KBM-7 (cell line): Measurements from ENCODE around the gene EVA1B.

Experiments used
- DNase-seq: peaks from one replicate; pipeline ENCODE4 v3.0.0-alpha.2; 2015
- in situ Hi-C: fragments of 300-500 bp; cut with MboI; formaldehyde crosslinking; loops from 2 replicates; pipeline ENCODE4 v1.14.3; 2020; ENCODE audit warnings: low sequenced_read_pairs, low pct_unique_long_range_greater_than_20kb, mixed read lengths

Gene EVA1B

DNA sequence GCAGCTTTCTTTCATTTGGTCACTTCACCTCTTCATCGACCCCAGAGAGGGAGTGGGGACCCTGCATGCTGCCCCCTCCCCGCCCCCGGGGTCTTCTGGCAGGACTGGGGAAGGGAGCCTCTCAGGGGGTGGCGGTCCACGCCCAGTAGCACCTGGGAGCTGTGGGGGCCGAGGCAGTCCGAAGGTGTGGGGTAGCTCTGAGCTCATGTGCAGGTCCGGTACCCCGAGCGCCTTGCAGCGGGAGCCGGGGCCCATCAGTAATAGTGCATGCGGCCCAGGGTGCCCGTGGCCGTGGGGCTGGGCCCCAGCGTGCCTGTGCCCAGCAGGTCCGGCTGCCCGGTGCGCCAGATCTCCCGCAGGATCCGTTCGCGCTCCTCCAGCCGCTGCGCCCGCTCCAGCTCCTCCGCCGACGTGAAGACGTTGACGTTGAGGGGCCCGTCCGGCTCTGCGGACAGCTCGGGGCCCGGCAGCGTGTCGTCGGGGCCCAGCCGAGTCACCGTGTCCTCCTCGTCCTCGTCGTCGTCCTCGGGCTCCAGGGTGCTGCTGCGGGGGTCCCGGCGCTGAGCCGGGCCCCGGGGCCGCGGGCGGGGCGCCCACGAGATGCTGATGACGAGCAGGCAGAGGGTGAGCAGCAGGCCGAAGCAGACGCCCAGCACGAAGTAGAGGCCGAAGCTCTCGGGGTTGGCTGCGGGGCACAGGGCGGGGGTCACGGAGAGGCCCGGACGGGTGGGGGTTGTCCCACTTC, 1.2 kb downstream of the EVA1B start:
- no peak for DNase-seq
- in situ Hi-C loops: no loop called here

DNA sequence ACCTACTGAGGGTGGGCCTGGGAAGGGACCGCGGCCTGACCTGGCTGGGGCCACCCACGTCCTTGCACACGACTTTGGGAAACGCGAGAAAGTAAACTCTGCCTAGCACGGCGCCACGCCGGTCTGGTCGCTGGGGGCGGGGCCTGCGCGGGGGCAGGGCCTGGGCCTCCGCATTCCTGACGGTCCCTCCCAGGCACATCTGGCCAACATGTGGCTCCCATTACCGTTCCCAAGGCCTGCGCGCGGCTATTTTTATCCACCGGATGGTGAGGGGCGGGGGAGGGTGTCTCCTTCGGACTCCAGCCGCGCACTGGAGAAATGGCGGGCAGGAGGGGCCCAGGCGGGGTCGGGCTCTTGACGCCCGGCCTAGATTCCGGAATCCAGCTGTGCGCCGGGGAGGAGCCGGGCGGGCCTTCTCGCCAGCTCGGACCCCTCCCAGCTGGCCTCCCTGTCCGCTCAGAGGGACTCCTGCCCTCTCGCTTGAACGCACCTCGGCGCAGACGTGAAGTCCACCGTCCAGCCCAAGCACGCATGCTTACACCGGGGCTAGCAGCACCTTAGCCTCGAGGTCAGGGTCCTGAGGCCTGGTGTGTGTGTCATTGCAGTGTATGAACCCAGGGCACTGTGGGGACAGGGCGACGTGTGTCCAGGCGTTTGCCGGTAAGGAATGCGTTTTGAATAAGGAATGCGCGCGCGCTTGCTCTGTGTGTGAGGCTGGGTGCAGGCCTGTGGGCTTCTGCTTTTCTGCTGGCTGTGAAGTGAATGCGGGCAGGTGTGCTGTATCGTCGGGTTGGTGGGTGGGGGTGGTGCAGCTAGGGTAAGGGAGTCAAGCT, 2.1 kb downstream of the EVA1B start:
- in situ Hi-C loops: no loop called here
- no peak for DNase-seq

- DNase-seq: no peak
- in situ Hi-C loops: no loop called here
These were observed 2.7 kb downstream of the EVA1B start for GRCh38 chr1:36320767-36321118.

- no peak for DNase-seq
- in situ Hi-C loops: no loop called here
These were observed 3.1 kb downstream of the EVA1B start for GRCh38 chr1:36320291-36320761.

DNA sequence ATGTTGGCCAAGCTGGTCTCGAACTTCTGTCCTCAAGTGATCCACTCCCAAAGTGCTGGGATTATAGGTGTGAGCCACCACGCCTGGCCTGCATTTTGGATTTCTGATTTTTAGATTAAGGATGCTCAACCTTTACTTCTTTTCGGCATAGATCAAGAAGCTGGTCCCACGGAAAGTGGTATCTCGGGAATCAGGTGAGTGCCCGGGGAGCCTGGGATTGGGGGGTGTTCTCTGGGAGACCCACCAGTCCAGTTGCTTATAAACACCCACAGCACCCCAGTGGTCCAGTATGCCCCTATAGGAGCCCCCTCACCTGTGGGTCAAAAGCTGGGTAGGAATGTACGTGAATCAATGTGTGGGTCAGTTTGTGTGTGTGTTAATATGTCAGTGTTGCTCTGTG, 14.0 kb downstream of the EVA1B start:
- in situ Hi-C loops: no loop called here
- DNase-seq: no peak

GRCh38 chr1:36307601-36308330, 15.7 kb downstream of the EVA1B start:
- no peak for DNase-seq
- in situ Hi-C loops: no loop called here

DNA sequence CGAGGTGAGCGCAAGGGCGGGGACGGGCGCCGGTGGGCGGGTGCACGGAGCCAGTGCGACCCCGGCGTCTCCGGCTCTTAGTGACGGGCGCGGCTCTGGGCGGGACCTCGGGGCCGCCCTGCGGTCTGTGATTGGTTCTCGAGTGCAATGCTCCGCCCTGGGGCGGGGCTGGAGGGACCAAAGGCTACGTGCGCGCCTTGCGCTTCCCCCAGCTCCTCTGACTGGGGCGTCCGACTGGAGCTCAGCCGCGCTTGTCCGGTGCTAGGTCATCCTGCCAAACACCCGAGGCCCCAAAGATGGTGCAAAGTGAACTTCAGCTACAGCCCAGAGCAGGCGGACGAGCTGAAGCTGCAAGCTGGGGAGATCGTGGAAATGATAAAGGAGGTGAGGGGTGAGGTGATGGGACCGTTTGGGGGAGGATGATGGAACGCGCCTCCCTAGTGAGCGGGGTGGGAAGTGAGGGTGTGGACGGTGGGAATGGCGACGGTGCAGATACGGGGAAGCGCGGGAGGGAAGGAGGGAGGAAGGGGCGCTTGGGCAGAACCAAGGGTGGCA, 16.5 kb downstream of the EVA1B start:
- in situ Hi-C loops: no loop called here
- peak; percentile 88 for DNase-seq

GRCh38 chr1:36306210-36306901, 17.1 kb downstream of the EVA1B start, which contains the start of gene SH3D21:
Gene SH3D21, plus strand, starts transcription at chr1:36306368. Its CDS starts 53 bp downstream, at chr1:36306421.
- DNase-seq: no peak

DNA sequence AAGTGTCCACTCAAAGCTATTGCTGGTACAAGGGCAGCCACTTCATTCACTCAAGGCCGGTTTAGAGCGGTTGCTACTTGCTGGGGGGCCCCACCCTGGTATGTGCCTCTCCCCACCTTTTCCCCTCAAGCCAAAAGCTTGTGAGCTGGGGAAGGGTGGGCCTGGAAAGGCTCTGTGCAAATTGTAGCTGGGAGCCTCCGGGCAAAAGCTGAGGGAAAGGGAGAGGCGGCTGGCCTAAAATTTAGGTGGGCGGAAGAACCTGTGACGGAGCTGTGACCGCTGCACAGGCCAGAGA, 17.6 kb downstream of the EVA1B start:
- in situ Hi-C loops: no loop called here
- DNase-seq: no peak

More at GRCh38 chr1:36306210-36306901, 17.1 kb downstream of the EVA1B start, which contains the start of gene SH3D21:
- in situ Hi-C loops: no loop called here

DNA sequence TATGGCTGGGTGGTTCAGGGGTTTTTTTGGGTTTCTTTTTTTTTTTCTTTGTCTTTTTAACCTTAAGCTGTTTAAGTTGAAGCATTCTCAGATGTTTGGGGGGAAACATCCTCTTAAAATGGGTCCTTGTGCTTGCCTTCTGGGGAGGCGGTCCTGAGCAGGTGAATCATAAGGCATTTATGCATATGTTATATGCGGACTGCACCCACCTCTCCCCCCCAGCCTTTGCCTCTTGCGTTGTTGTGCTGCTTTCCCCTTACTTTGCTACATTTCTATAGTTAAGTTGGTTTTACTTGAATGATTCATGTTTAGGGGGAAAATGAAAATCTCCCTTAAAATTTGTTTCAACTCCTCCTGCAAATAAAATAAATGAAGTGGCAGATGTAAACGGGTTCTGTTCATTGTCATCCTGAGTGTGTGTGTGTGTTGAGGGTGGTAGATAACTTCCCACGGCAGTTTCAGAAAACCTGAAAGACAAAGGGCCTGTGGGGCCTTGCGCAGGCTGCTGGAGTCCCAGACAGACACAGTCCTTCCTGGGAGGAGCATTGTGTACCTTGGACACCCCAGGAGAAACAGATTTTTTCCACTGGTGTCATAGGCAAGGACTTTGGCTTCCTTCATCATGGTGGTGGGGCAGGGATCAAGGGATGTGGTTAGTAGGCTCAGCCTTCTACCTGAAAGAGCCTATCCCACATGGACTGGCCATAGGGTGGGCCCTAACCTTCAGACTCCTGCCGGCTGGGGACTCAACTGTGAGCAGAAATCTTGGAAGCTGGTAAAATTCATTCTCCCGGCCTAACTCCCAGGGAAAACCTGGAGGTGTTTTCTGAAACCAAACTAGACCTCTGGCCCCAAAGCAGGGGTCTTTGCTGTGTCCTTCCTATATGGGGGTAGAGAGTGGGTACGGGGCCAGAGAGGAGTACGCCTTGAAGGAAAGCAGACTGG, 18.2 kb downstream of the EVA1B start:
- no peak for DNase-seq
- in situ Hi-C loops: no loop called here

DNA sequence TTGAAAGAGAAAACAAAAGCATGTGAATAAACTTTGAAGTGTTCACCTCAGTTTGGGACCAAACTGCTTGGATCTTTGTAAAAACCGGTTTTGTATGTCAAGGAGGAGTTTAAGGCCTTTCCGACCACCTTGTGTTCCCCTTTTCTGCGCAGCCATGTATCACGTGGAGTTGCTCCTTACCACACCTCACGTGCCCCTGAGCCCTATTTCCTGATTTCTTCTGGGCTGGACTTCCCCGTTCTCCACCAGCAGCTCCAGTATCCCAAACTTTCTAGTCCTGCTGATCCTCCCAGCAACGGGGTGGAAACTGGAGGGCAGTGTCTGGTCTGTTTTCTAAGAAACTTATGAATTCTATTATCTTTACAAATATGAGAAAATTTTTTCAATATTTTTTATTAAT, 18.9 kb downstream of the EVA1B start:
- in situ Hi-C loops: no loop called here
- DNase-seq: peak; percentile 79

- DNase-seq: no peak
- in situ Hi-C loops: no loop called here
These were observed 19.6 kb downstream of the EVA1B start for GRCh38 chr1:36303650-36304360.

- in situ Hi-C loops: no loop called here
- no peak for DNase-seq
These were observed 20.2 kb downstream of the EVA1B start for GRCh38 chr1:36303244-36303643.

GRCh38 chr1:36301220-36301619, 22.2 kb downstream of the EVA1B start:
- in situ Hi-C loops: no loop called here
- no peak for DNase-seq

DNA sequence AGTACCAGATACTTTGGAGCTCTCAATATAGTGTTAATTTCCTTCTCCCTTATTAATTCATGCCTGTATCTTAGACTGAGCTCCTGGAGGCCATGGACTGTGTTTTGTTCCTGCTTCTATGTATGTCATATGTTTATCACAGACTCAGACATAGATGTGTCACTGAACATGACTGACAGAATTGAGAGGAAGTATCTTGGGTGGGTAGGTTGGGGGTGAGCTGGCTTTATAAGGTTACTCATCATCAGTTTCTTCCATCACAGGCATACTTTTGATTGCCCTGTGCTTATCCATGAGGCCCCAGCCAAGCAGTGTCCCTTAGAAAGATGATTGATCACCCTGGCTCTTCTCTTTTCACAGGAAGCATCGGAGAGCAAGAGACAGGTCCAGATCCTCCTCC, 22.9 kb downstream of the EVA1B start:
- DNase-seq: no peak
- in situ Hi-C loops: no loop called here

GRCh38 chr1:36298640-36299039, 24.8 kb downstream of the EVA1B start:
- in situ Hi-C loops: no loop called here

DNA sequence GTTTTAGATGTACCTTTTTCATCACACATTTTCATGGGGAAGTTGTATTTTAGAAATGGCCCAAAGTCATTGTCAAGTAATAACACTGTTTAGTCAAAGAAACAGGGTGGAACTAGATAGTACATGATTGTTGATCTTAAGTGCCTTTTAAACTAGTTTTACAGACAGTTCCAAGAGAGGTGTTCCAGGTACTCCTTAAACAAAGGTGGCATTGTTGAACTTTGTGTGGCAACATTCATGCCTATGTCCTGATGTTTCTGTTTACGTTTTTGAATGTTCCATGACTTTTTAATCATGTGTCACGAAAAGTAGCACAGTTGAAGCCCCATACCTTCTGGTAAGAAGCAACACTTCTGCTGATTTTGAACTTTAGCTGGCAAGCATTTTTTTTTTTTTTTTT, 26.4 kb downstream of the EVA1B start:
- DNase-seq: no peak
- in situ Hi-C loops: no loop called here

More at GRCh38 chr1:36298640-36299039, 24.8 kb downstream of the EVA1B start:
- DNase-seq: no peak
